A549 (cell line): ENCODE data around the gene SLC46A2.

ENCODE experiments used
- CEBPB ChIP-seq, 2 experiments: fragments of >200 bp in 1 of 2; sonication (Bioruptor Twin) in 1 of 2; formaldehyde crosslinking in 1 of 2; IDR thresholded peaks; 2 replicates each; pipeline ENCODE4 v1.6.1; 2012 to 2016
- CHD2 ChIP-seq: fragments of 150-350 bp; IDR thresholded peaks from 2 replicates; pipeline ENCODE4 v1.6.1; 2014; ENCODE audit warnings: low read length; ENCODE audit not compliant: partially characterized antibody
- MYC ChIP-seq: IDR thresholded peaks from 2 replicates; pipeline ENCODE4 v1.6.1; 2012; ENCODE audit warnings: mild to moderate bottlenecking, inconsistent platforms, low read length, improper control_type of control experiment, borderline replicate concordance
- NR3C1 ChIP-seq: fragments of >200 bp; sonication (Bioruptor Twin); formaldehyde crosslinking; IDR thresholded peaks from 3 replicates; pipeline ENCODE4 v1.6.1; 2017
- PBX3 ChIP-seq: IDR thresholded peaks from 2 replicates; pipeline ENCODE4 v1.6.1; 2012
- POLR2A ChIP-seq: IDR thresholded peaks from 2 replicates; pipeline ENCODE4 v1.6.1; 2012; ENCODE audit warnings: mild to moderate bottlenecking, low read length
- TF ChIP-seq, protein P1 (sequence below): fragments of >200 bp; sonication (Bioruptor Twin); formaldehyde crosslinking; IDR thresholded peaks from 3 replicates; pipeline ENCODE4 v1.5.1; 2016

DNA sequence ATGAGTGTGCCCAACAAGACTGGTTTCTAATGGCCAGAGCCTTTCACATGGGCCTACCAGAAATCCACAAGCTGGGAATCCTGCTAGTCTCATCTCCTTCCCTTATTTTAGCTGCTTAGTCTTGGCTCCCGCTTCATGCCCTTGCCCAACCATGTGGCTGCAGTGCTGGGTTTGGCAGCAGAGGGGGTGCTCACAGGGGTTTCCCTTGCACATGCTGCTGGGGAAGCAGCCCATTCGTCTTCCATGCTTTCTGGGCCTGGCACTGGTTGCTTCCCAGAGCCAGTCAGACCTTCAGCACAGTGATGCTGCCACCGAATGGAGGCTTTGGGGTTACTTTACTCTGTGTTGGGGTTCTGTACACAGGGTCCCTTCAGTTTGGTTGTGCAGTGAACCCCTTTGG, 26.3 kb downstream of the SLC46A2 start:
- TF ChIP-seq, protein P1, sequence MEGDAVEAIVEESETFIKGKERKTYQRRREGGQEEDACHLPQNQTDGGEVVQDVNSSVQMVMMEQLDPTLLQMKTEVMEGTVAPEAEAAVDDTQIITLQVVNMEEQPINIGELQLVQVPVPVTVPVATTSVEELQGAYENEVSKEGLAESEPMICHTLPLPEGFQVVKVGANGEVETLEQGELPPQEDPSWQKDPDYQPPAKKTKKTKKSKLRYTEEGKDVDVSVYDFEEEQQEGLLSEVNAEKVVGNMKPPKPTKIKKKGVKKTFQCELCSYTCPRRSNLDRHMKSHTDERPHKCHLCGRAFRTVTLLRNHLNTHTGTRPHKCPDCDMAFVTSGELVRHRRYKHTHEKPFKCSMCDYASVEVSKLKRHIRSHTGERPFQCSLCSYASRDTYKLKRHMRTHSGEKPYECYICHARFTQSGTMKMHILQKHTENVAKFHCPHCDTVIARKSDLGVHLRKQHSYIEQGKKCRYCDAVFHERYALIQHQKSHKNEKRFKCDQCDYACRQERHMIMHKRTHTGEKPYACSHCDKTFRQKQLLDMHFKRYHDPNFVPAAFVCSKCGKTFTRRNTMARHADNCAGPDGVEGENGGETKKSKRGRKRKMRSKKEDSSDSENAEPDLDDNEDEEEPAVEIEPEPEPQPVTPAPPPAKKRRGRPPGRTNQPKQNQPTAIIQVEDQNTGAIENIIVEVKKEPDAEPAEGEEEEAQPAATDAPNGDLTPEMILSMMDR, result no peak
- TF ChIP-seq CEBPB (IDR thresholded peaks at IDR 0.05) (no peak), PBX3 (no peak), NR3C1 (no peak), MYC (no peak), POLR2A (no peak), CHD2 (no peak)
